ENCODE results near the gene USP31. TPM values are rescaled to one million over a fixed set of nuclear protein-coding genes. Genes with fewer than 3 reads are reported as not detected.

Gene USP31
- total and polyA plus RNA-seq, 7 experiments from 2014 or later = 0.20 to 6.0 (median 3.6) TPM

DNA sequence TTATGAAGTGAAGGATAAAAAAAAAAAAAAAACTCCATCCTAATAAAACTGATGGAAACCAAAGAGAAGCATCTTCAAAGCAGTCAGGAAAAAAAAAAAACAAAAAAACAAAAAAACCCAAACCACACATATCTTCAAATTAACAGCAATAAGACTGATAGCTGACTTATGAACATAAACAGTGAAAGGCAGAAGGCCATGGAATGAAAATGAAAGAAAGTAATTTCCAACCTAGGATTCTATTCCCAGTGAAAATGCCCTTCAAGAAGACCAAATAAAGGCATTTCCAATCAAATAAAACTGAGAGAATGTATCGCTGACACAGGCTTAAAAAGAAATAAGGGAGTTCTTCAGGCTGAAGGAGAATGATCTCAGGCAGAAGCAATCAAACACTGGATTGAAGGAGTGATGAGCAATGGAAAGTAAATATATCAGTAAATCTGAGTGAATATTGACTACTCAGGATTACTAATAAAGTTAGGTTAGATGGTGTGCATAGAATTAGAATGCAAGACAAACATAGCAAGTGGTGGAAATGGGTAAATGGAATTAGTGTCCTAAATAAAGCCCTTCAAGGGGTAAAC, 92.1 kb downstream of the USP31 start:
- peaks cover 22 to 56% (median 30%) of the 10 kb centered on the region in 5 donors for H3K27me3 Mint-ChIP-seq
- H3K27ac ChIP-seq (ENCODE audit: low read depth, low read length) = no peak overlapping the region
- no peaks in the 10 kb centered on the region for H3K36me3 Mint-ChIP-seq
- intact Hi-C loops (cut with micrococcal nuclease) = no loop called here
- ATAC-seq (no peak), DNase-seq (no peak)
- H3K36me3 ChIP-seq (ENCODE audit: control insufficient read depth in 2 of 3, insufficient read depth in 3 of 3, low read length in 3 of 3) = no peaks in the 10 kb centered on the region
- POLR2A ChIA-PET = no interaction called here
- no peak overlapping the region for H3K27ac Mint-ChIP-seq
- H3K4me3 ChIP-seq (ENCODE audit: low read length) = no peak overlapping the region
- no peaks in the 10 kb centered on the region for H3K4me1 ChIP-seq (ENCODE audit: control insufficient read depth in 2 of 2, insufficient read depth in 2 of 2, low read length in 2 of 2)
- no peaks in the 10 kb centered on the region for H3K9me3 Mint-ChIP-seq
- CTCF ChIA-PET = no interaction called here
- H3K4me3 Mint-ChIP-seq = no peak overlapping the region
- no peaks in the 10 kb centered on the region for H3K27me3 ChIP-seq (ENCODE audit: control insufficient read depth in 2 of 2, insufficient read depth in 2 of 2, low read length in 2 of 2)
- no peaks in the 10 kb centered on the region for H3K9me3 ChIP-seq (ENCODE audit: control insufficient read depth in 2 of 3, low read length in 3 of 3)
- peaks cover 0 to 3% (median 0%) of the 10 kb centered on the region in 7 donors for H3K4me1 Mint-ChIP-seq

GRCh38 chr16:23055481-23055880, 93.8 kb downstream of the USP31 start:
- H3K36me3 Mint-ChIP-seq = no peaks in the 10 kb centered on the region
- Histone ChIP-seq H3K9me3 (ENCODE audit: control insufficient read depth in 2 of 3, low read length in 3 of 3) (no peaks in the 10 kb centered on the region), H3K4me1 (ENCODE audit: control insufficient read depth in 2 of 2, insufficient read depth in 2 of 2, low read length in 2 of 2) (no peaks in the 10 kb centered on the region), H3K36me3 (ENCODE audit: control insufficient read depth in 2 of 3, insufficient read depth in 3 of 3, low read length in 3 of 3) (no peaks in the 10 kb centered on the region), H3K27me3 (ENCODE audit: control insufficient read depth in 2 of 2, insufficient read depth in 2 of 2, low read length in 2 of 2) (no peaks in the 10 kb centered on the region), H3K4me3 (ENCODE audit: low read length) (no peak overlapping the region), H3K27ac (ENCODE audit: low read depth, low read length) (no peak overlapping the region)
- DNase-seq = no peak
- no peak for ATAC-seq
- ChIA-PET CTCF (no interaction called here), POLR2A (no interaction called here)
- peaks cover 18 to 62% (median 35%) of the 10 kb centered on the region in 5 donors for H3K27me3 Mint-ChIP-seq
- H3K27ac Mint-ChIP-seq = no peak overlapping the region
- intact Hi-C loops (cut with micrococcal nuclease) = no loop called here
- H3K4me3 Mint-ChIP-seq = no peak overlapping the region
- no peaks in the 10 kb centered on the region for H3K9me3 Mint-ChIP-seq
- H3K4me1 Mint-ChIP-seq = peaks cover 0 to under 1% (median 0%) of the 10 kb centered on the region in 7 donors

DNA sequence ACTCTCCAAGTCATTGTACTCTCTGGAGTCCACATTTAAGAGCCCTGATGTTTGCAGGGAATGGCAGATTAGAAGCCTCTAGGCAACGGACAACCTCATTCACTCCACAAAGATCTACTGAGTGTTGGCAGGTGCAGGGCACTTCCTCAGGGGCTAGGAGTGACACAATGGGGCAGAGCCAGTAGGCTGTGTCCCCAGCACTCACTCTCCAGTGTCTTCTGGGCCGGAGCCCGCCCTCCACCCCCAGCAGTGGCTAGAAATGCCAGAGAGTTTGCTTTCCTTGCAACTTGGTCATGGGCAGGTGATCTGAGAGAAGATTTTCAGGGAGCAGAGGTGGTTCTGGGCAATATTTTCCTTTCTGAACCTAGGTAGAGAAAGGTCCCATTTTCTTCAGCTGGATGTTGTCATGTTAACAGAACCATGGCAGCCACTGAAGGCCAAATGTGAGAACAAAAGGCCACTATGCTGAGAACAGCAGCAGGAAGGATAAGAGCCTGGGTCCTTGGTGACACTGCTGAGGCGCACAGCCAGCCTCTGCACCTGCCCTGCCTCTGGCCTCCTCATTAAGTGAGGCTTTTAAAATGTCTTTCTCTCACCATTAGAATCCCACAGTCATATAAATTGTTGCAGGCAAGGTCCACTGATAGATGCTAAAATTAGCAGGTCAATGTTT, 96.2 kb downstream of the USP31 start:
- Histone ChIP-seq H3K4me1 (ENCODE audit: control insufficient read depth in 2 of 2, insufficient read depth in 2 of 2, low read length in 2 of 2) (no peaks in the 10 kb centered on the region), H3K36me3 (ENCODE audit: control insufficient read depth in 2 of 3, insufficient read depth in 3 of 3, low read length in 3 of 3) (no peaks in the 10 kb centered on the region), H3K9me3 (ENCODE audit: control insufficient read depth in 2 of 3, low read length in 3 of 3) (no peaks in the 10 kb centered on the region), H3K27me3 (ENCODE audit: control insufficient read depth in 2 of 2, insufficient read depth in 2 of 2, low read length in 2 of 2) (no peaks in the 10 kb centered on the region), H3K27ac (ENCODE audit: low read depth, low read length) (no peak overlapping the region), H3K4me3 (ENCODE audit: low read length) (no peak overlapping the region)
- Mint-ChIP-seq H3K4me1 (no peaks in the 10 kb centered on the region), H3K27ac (no peak overlapping the region), H3K9me3 (peaks cover 0 to 3% (median 0%) of the 10 kb centered on the region in 11 donors), H3K36me3 (no peaks in the 10 kb centered on the region), H3K27me3 (peaks cover 18 to 67% (median 40%) of the 10 kb centered on the region in 5 donors), H3K4me3 (no peak overlapping the region)
- intact Hi-C loops (cut with micrococcal nuclease) = no loop called here
- ATAC-seq (no peak), DNase-seq (no peak)
- CTCF ChIA-PET = no interaction called here
- POLR2A ChIA-PET = no interaction called here

GRCh38 chr16:23052221-23052620, 97.0 kb downstream of the USP31 start:
- CTCF ChIA-PET = no interaction called here
- no peak for DNase-seq
- Mint-ChIP-seq H3K36me3 (no peaks in the 10 kb centered on the region), H3K4me3 (no peak overlapping the region), H3K27me3 (peaks cover 21 to 68% (median 44%) of the 10 kb centered on the region in 5 donors), H3K4me1 (no peaks in the 10 kb centered on the region), H3K27ac (no peak overlapping the region), H3K9me3 (peaks cover 0 to 3% (median 0%) of the 10 kb centered on the region in 11 donors)
- Histone ChIP-seq H3K4me3 (ENCODE audit: low read length) (no peak overlapping the region), H3K27me3 (ENCODE audit: control insufficient read depth in 2 of 2, insufficient read depth in 2 of 2, low read length in 2 of 2) (no peaks in the 10 kb centered on the region), H3K4me1 (ENCODE audit: control insufficient read depth in 2 of 2, insufficient read depth in 2 of 2, low read length in 2 of 2) (no peaks in the 10 kb centered on the region), H3K27ac (ENCODE audit: low read depth, low read length) (no peak overlapping the region), H3K9me3 (ENCODE audit: control insufficient read depth in 2 of 3, low read length in 3 of 3) (no peaks in the 10 kb centered on the region), H3K36me3 (ENCODE audit: control insufficient read depth in 2 of 3, insufficient read depth in 3 of 3, low read length in 3 of 3) (no peaks in the 10 kb centered on the region)
- POLR2A ChIA-PET = no interaction called here
- no peak for ATAC-seq
- intact Hi-C loops (cut with micrococcal nuclease) = no loop called here

GRCh38 chr16:23051587-23051986, 97.7 kb downstream of the USP31 start:
- Mint-ChIP-seq H3K27me3 (peaks cover 21 to 68% (median 43%) of the 10 kb centered on the region in 5 donors), H3K36me3 (no peaks in the 10 kb centered on the region), H3K4me1 (no peaks in the 10 kb centered on the region), H3K9me3 (peaks cover 0 to 4% (median 0%) of the 10 kb centered on the region in 11 donors), H3K4me3 (no peak overlapping the region), H3K27ac (no peak overlapping the region)
- Histone ChIP-seq H3K27me3 (ENCODE audit: control insufficient read depth in 2 of 2, insufficient read depth in 2 of 2, low read length in 2 of 2) (no peaks in the 10 kb centered on the region), H3K27ac (ENCODE audit: low read depth, low read length) (no peak overlapping the region), H3K36me3 (ENCODE audit: control insufficient read depth in 2 of 3, insufficient read depth in 3 of 3, low read length in 3 of 3) (no peaks in the 10 kb centered on the region), H3K4me1 (ENCODE audit: control insufficient read depth in 2 of 2, insufficient read depth in 2 of 2, low read length in 2 of 2) (no peaks in the 10 kb centered on the region), H3K9me3 (ENCODE audit: control insufficient read depth in 2 of 3, low read length in 3 of 3) (no peaks in the 10 kb centered on the region), H3K4me3 (ENCODE audit: low read length) (no peak overlapping the region)
- ATAC-seq = no peak
- POLR2A ChIA-PET = no interaction called here
- intact Hi-C loops (cut with micrococcal nuclease) = no loop called here
- no peak for DNase-seq
- CTCF ChIA-PET = no interaction called here

- H3K27me3 ChIP-seq (ENCODE audit: control insufficient read depth in 2 of 2, insufficient read depth in 2 of 2, low read length in 2 of 2) = no peaks in the 10 kb centered on the region
- Mint-ChIP-seq H3K36me3 (no peaks in the 10 kb centered on the region), H3K27ac (peak overlapping the region in 1 of 9 donors; percentile 11), H3K27me3 (peaks cover 11 to 68% (median 46%) of the 10 kb centered on the region in 5 donors), H3K4me3 (no peak overlapping the region), H3K4me1 (no peaks in the 10 kb centered on the region), H3K9me3 (peaks cover 2 to 20% (median 7%) of the 10 kb centered on the region in 11 donors)
- no peak overlapping the region for H3K27ac ChIP-seq (ENCODE audit: low read depth, low read length)
- H3K9me3 ChIP-seq (ENCODE audit: control insufficient read depth in 2 of 3, low read length in 3 of 3) = peaks cover 0 to 5% (median 0%) of the 10 kb centered on the region in 3 experiments
- H3K4me3 ChIP-seq (ENCODE audit: low read length) = no peak overlapping the region
- no peaks in the 10 kb centered on the region for H3K36me3 ChIP-seq (ENCODE audit: control insufficient read depth in 2 of 3, insufficient read depth in 3 of 3, low read length in 3 of 3)
- POLR2A ChIA-PET = no interaction called here
- DNase-seq = no peak
- intact Hi-C loops (cut with micrococcal nuclease) = no loop called here
- CTCF ChIA-PET = no interaction called here
- H3K4me1 ChIP-seq (ENCODE audit: control insufficient read depth in 2 of 2, insufficient read depth in 2 of 2, low read length in 2 of 2) = no peaks in the 10 kb centered on the region
- no peak for ATAC-seq
These were observed 101.1 kb downstream of the USP31 start for GRCh38 chr16:23048164-23048563.

GRCh38 chr16:23045025-23045424, 104.2 kb downstream of the USP31 start:
- Histone ChIP-seq H3K4me1 (ENCODE audit: control insufficient read depth in 2 of 2, insufficient read depth in 2 of 2, low read length in 2 of 2) (no peaks in the 10 kb centered on the region), H3K4me3 (ENCODE audit: low read length) (no peak overlapping the region), H3K27ac (ENCODE audit: low read depth, low read length) (no peak overlapping the region), H3K36me3 (ENCODE audit: control insufficient read depth in 2 of 3, insufficient read depth in 3 of 3, low read length in 3 of 3) (no peaks in the 10 kb centered on the region), H3K27me3 (ENCODE audit: control insufficient read depth in 2 of 2, insufficient read depth in 2 of 2, low read length in 2 of 2) (no peaks in the 10 kb centered on the region), H3K9me3 (ENCODE audit: control insufficient read depth in 2 of 3, low read length in 3 of 3) (peaks cover 0 to 5% (median 0%) of the 10 kb centered on the region in 3 experiments)
- Mint-ChIP-seq H3K9me3 (peaks cover 2 to 20% (median 7%) of the 10 kb centered on the region in 11 donors), H3K27ac (no peak overlapping the region), H3K27me3 (peaks cover 11 to 58% (median 43%) of the 10 kb centered on the region in 5 donors), H3K36me3 (no peaks in the 10 kb centered on the region), H3K4me3 (no peak overlapping the region), H3K4me1 (no peaks in the 10 kb centered on the region)
- intact Hi-C loops (cut with micrococcal nuclease) = no loop called here
- POLR2A ChIA-PET = no interaction called here
- no peak for ATAC-seq
- CTCF ChIA-PET = no interaction called here
- DNase-seq = no peak

Data from naive thymus-derived CD4-positive, alpha-beta T cell (primary cell).